Measurements from ENCODE around the gene ZNF268. TPM values are rescaled to one million over a fixed set of nuclear protein-coding genes. Genes with fewer than 3 reads are reported as not detected.

The ZNF268 gene
- total and polyA plus RNA-seq, 4 donors = 4.8 to 23.0 (median 10.7) TPM

- Histone ChIP-seq H3K9me3 (ENCODE audit: control insufficient read depth in 4 of 4, low read length in 3 of 4) (peaks cover 17 to 55% (median 44%) of the 10 kb centered on the region in 4 donors), H3K27me3 (ENCODE audit: control insufficient read depth in 4 of 4, insufficient read depth in 4 of 4, low read length in 3 of 4) (no peaks in the 10 kb centered on the region), H3K9ac (ENCODE audit: low read depth in 1 of 2, low read length in 2 of 2) (no peak overlapping the region), H3K4me1 (ENCODE audit: control insufficient read depth in 4 of 4, insufficient read depth in 4 of 4, low read length in 3 of 4) (no peaks in the 10 kb centered on the region), H3K36me3 (ENCODE audit: control insufficient read depth in 4 of 4, insufficient read depth in 3 of 4, low read depth in 1 of 4, low read length in 3 of 4) (no peaks in the 10 kb centered on the region), H3K4me3 (ENCODE audit: low read depth in 1 of 3, low read length in 3 of 3) (peak overlapping the region in 2 of 3 donors; percentile 32 to 35), H3K27ac (ENCODE audit: low read depth in 1 of 2, low read length in 2 of 2) (no peak overlapping the region)
- no peak for TF ChIP-seq NR2F2 (IDR thresholded peaks at IDR 0.05)
- no peak for TF ChIP-seq GABPA (IDR thresholded peaks at IDR 0.05 in 1 of 2, conservative IDR thresholded peaks at IDR 0.05 in 1 of 2)
- TF ChIP-seq CTCF (IDR thresholded peaks at IDR 0.05; ENCODE audit: low read depth, low read length, missing input control) = no peak
- TF ChIP-seq FOXA1 (IDR thresholded peaks at IDR 0.05) = no peak
- no peak for TF ChIP-seq FOXA2 (IDR thresholded peaks at IDR 0.05)
- DNase-seq (ENCODE audit: low spot score) = no peak
- 82% methylated on average over 10 of the region's 10 CpGs for WGBS
Observed at GRCh38 chr12:133222211-133222610, 40.9 kb downstream of the ZNF268 start.

- Histone ChIP-seq H3K27ac (ENCODE audit: low read depth in 1 of 2, low read length in 2 of 2) (no peak overlapping the region), H3K9ac (ENCODE audit: low read depth in 1 of 2, low read length in 2 of 2) (no peak overlapping the region), H3K4me3 (ENCODE audit: low read depth in 1 of 3, low read length in 3 of 3) (peak overlapping the region in 1 of 3 donors; percentile 41), H3K27me3 (ENCODE audit: control insufficient read depth in 4 of 4, insufficient read depth in 4 of 4, low read length in 3 of 4) (no peaks in the 10 kb centered on the region), H3K4me1 (ENCODE audit: control insufficient read depth in 4 of 4, insufficient read depth in 4 of 4, low read length in 3 of 4) (no peaks in the 10 kb centered on the region), H3K9me3 (ENCODE audit: control insufficient read depth in 4 of 4, low read length in 3 of 4) (peaks cover 11 to 37% (median 29%) of the 10 kb centered on the region in 4 donors), H3K36me3 (ENCODE audit: control insufficient read depth in 4 of 4, insufficient read depth in 3 of 4, low read depth in 1 of 4, low read length in 3 of 4) (no peaks in the 10 kb centered on the region)
- WGBS = 79% methylated on average over 4 of the region's 4 CpGs
- DNase-seq (ENCODE audit: low spot score) = no peak
- TF ChIP-seq YY1 (IDR thresholded peaks at IDR 0.05) = no peak
- TF ChIP-seq REST (IDR thresholded peaks at IDR 0.05) = no peak
- TF ChIP-seq SP1 (IDR thresholded peaks at IDR 0.05) = no peak
- no peak for TF ChIP-seq NR2F2 (IDR thresholded peaks at IDR 0.05)
- no peak for TF ChIP-seq CTCF (IDR thresholded peaks at IDR 0.05; ENCODE audit: low read depth, low read length, missing input control)
- TF ChIP-seq FOXA1 (IDR thresholded peaks at IDR 0.05) = no peak
- no peak for TF ChIP-seq GABPA (IDR thresholded peaks at IDR 0.05 in 1 of 2, conservative IDR thresholded peaks at IDR 0.05 in 1 of 2)
- TF ChIP-seq ATF3 (IDR thresholded peaks at IDR 0.05) = no peak
- TF ChIP-seq TAF1 (conservative IDR thresholded peaks at IDR 0.05) = no peak
- no peak for TF ChIP-seq EGR1 (IDR thresholded peaks at IDR 0.05; ENCODE audit: low read depth in 2 of 2)
- no peak for TF ChIP-seq MAX (IDR thresholded peaks at IDR 0.05)
- TF ChIP-seq ZBTB33 (IDR thresholded peaks at IDR 0.05) = no peak
- TF ChIP-seq RXRA (IDR thresholded peaks at IDR 0.05) = no peak
- TF ChIP-seq FOXA2 (IDR thresholded peaks at IDR 0.05) = no peak
- no peak for TF ChIP-seq HNF4A (conservative IDR thresholded peaks at IDR 0.05)
- TF ChIP-seq HNF4G (IDR thresholded peaks at IDR 0.05) = no peak
- no peak for TF ChIP-seq RAD21 (IDR thresholded peaks at IDR 0.05)
- no peak for TF ChIP-seq JUND (IDR thresholded peaks at IDR 0.05)
Observed at GRCh38 chr12:133225527-133225926, 44.2 kb downstream of the ZNF268 start.

Data from liver (tissue), 9 donors.